Osteocyte (in vitro differentiated cells): Measurements from ENCODE around the gene ADAM8. TPM values are rescaled to one million over a fixed set of nuclear protein-coding genes. Genes with fewer than 3 reads are reported as not detected.
A peak's percentile ranks its signal among the peaks of the same experiment; 100 is the strongest.

ENCODE experiments used
- DNase-seq: peaks from one replicate; pipeline ENCODE4 v3.0.0; 2021; ENCODE audit warnings: mixed read lengths; ENCODE audit not compliant: unreplicated experiment; ENCODE audit errors: extremely low spot score
- H3K27ac Mint-ChIP-seq: one replicate; pipeline ENCODE4 v1.8.0; 2021; ENCODE audit warnings: mild to moderate bottlenecking, mixed read lengths; ENCODE audit not compliant: unreplicated experiment
- H3K27me3 Mint-ChIP-seq: one replicate; pipeline ENCODE4 v1.8.0; 2021; ENCODE audit warnings: mixed read lengths; ENCODE audit not compliant: unreplicated experiment
- H3K36me3 Mint-ChIP-seq: one replicate; pipeline ENCODE4 v1.8.0; 2021; ENCODE audit warnings: mixed read lengths; ENCODE audit not compliant: unreplicated experiment
- H3K4me1 Mint-ChIP-seq: one replicate; pipeline ENCODE4 v1.8.0; 2021; ENCODE audit warnings: mixed read lengths; ENCODE audit not compliant: unreplicated experiment
- H3K4me3 Mint-ChIP-seq: one replicate; pipeline ENCODE4 v1.8.0; 2021; ENCODE audit warnings: mild to moderate bottlenecking, moderate library complexity, mixed read lengths; ENCODE audit not compliant: unreplicated experiment
- H3K9me3 Mint-ChIP-seq: one replicate; pipeline ENCODE4 v1.8.0; 2021; ENCODE audit warnings: mixed read lengths; ENCODE audit not compliant: unreplicated experiment
- total RNA-seq: library from RNA; stranded (reverse); gene quantifications from 2 replicates; pipeline ENCODE4 v1.2.1, GENCODE V29; 2021
- TF ChIP-seq, protein P1 (sequence below): fragments of 200-600 bp; sonication (generic); IDR thresholded peaks from 2 replicates; pipeline ENCODE4 v1.5.0; 2021; ENCODE audit warnings: antibody characterized with exemption, mild to moderate bottlenecking, moderate library complexity

The ADAM8 gene
- total RNA-seq, 1 donor from 2014 or later: 2.9 TPM

DNA sequence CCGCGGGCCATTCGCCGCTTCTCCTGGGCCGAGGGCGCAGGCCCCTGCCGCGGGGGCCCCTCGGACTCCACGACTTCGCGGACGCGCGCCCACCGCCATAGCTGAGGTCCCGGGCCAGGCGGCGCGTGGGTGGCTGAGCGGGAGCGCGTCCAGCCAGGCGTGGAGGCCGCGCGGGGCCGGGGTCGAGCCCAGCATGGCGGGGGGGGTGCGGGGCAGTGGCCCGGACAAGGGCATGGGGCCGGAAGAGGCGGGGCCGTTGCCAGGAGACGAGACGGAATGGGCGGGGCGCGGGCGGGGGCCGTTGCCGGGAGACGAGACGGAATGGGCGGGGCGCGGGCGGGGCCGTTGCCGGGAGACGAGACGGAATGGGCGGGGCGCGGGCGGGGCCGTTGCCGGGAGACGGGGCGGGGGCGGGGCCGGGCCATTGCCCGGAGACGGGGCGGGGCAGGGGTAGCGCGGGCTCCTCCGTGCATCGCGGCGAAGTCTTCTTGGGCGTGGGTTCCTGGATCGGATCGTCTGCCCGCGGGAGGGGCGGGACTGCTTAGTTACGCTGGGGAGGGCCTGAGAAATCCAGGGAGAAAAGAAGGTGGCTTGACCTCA, 14.8 kb downstream of the ADAM8 start:
- DNase-seq: no peak

DNA sequence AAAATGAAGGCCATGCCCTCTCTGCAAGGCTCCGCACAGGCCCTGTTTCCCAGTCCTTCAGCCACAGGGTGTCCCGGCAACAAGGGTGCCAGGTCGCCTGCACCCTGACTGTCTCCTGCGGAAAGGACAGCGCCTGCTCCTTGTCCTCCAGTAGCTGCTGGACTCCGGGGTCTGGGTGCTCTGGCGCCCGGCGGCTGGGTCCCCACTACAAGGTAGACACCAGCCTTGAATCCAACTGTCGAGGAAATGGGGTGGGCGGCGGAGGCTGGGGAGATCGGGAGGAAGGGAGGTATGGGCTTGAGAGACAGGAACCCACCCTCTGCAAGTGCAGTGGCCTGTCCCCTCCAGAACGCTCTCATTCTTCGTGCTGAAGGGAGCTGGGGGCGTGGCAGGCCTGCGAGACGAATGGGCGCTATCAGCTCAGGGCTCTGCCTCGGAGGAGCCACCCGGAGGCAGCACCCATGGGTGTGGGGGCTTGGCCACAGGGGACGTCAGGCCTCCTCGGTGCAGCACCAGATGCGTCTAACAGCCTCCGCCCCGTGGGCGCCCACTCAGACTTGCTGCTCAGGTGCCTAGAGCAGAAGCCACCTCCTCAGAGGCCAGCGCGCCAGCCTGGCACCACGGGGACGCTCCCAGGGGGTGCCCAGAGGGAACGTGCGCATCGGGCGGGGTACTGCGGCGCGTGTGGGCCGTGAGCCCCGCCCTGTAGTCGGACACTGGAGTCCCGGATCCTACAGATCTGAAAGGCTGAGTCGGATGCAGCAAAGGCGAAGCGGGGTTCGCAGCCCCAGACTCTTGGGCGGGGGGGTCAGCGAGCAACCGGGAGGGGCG, 15.6 kb downstream of the ADAM8 start:
- H3K4me1 Mint-ChIP-seq: peaks cover 33% of the 10 kb centered on the region
- H3K36me3 Mint-ChIP-seq: no peaks in the 10 kb centered on the region
- TF ChIP-seq, protein P1, sequence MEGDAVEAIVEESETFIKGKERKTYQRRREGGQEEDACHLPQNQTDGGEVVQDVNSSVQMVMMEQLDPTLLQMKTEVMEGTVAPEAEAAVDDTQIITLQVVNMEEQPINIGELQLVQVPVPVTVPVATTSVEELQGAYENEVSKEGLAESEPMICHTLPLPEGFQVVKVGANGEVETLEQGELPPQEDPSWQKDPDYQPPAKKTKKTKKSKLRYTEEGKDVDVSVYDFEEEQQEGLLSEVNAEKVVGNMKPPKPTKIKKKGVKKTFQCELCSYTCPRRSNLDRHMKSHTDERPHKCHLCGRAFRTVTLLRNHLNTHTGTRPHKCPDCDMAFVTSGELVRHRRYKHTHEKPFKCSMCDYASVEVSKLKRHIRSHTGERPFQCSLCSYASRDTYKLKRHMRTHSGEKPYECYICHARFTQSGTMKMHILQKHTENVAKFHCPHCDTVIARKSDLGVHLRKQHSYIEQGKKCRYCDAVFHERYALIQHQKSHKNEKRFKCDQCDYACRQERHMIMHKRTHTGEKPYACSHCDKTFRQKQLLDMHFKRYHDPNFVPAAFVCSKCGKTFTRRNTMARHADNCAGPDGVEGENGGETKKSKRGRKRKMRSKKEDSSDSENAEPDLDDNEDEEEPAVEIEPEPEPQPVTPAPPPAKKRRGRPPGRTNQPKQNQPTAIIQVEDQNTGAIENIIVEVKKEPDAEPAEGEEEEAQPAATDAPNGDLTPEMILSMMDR: no peak
- peak overlapping the region; percentile 60 for H3K4me3 Mint-ChIP-seq
- no peaks in the 10 kb centered on the region for H3K27me3 Mint-ChIP-seq
- peak overlapping the region; percentile 50 for H3K27ac Mint-ChIP-seq
- H3K9me3 Mint-ChIP-seq: no peaks in the 10 kb centered on the region
- no peak for DNase-seq

More for the DNA sequence above, 14.8 kb downstream of the ADAM8 start:
- Mint-ChIP-seq H3K27ac (no peak overlapping the region), H3K9me3 (no peaks in the 10 kb centered on the region), H3K27me3 (no peaks in the 10 kb centered on the region), H3K4me1 (peaks cover 32% of the 10 kb centered on the region), H3K4me3 (peak overlapping the region; percentile 71), H3K36me3 (no peaks in the 10 kb centered on the region)
- TF ChIP-seq, protein P1: no peak

DNA sequence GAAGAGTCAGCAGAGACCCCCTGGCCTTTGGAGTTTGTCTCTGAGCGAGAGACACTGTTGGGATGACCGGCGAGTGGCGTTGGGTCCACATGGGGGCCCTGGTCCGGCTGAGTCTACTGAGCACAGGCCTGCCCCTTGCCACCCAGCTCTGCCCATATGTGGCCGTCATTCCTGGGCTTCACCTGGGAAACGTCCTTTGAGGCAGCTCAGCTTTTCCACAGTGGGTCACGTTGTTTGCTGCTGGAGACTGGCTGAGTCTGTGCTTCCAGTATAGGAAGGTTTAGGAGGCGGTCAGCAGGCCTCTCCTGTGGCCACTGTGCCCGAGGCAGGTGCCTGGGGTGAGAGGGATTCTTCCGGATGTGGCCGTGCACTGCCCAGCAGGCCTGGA, 17.1 kb downstream of the ADAM8 start:
- Mint-ChIP-seq H3K4me1 (peaks cover 33% of the 10 kb centered on the region), H3K4me3 (peak overlapping the region; percentile 40), H3K9me3 (no peaks in the 10 kb centered on the region), H3K27ac (peak overlapping the region; percentile 85), H3K27me3 (no peaks in the 10 kb centered on the region), H3K36me3 (no peaks in the 10 kb centered on the region)
- no peak for DNase-seq
- TF ChIP-seq, protein P1: no peak

DNA sequence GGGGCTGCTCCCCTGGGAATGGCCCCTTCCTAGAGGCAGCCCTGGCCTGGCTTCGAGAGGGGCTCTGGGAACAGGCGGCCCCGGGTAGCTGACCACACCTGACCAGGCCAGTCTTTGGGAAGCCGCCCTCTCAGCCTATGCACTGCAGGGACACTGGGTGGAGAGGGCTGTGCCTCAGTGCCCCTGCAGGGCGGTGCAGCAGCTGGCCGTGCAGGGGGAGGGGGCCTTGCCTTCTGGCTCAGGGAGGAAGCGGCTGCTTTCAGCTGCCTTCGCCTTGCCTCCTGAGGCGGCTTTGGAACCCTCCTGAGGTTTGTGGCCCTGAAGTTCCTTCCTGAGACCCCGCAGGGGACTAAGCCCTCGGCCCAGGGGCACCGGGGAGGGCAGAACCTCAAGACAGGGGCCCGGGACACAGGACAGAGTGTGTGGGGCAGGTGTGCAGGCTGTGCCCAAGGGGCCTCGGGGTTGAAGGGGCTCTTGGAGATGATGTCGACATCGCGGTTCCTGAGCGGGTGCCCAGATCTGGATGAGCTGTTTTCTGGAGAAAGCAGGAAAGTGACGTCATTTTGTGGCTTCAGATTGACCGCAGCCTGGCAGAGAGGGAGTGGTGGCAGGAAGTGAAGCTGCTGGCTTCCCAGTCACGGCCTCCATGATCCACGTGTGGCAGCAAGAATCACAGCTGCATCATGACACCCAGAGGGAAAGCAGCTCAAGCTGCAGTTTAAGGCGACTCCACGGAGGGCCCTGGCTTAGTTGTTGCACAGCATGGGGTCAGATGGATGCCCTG, 17.7 kb downstream of the ADAM8 start:
- no peaks in the 10 kb centered on the region for H3K36me3 Mint-ChIP-seq
- no peaks in the 10 kb centered on the region for H3K9me3 Mint-ChIP-seq
- DNase-seq: peak; percentile 90
- H3K4me1 Mint-ChIP-seq: peaks cover 30% of the 10 kb centered on the region
- TF ChIP-seq, protein P1: no peak
- peak overlapping the region; percentile 40 for H3K4me3 Mint-ChIP-seq
- peak overlapping the region; percentile 85 for H3K27ac Mint-ChIP-seq
- no peaks in the 10 kb centered on the region for H3K27me3 Mint-ChIP-seq
